IPS-18c (cell line): ENCODE measurements around the gene CCND2.
"Not testable (repeated sequence)": the region's sequence is repeated elsewhere in the genome, so short reads cannot be mapped to it uniquely, and the experiment has no call there.

Experiments
- H3K4me3 ChIP-seq: 2 replicates; pipeline ENCODE4 v1.7.0; 2013; ENCODE audit warnings: low read depth, mild to moderate bottlenecking, low read length, moderate library complexity; ENCODE audit not compliant: insufficient read depth
- H3K9me3 ChIP-seq: one replicate; pipeline ENCODE4 v1.6.1; 2013; ENCODE audit warnings: mild to moderate bottlenecking, low read length, moderate library complexity; ENCODE audit not compliant: control insufficient read depth, insufficient read depth

CCND2 gene

GRCh38 chr12:4273652-4274395 is at the start of gene CCND2:
Gene CCND2 (plus strand): TSS chr12:4273762. CDS start chr12:4274041, 279 bp downstream.
- Histone ChIP-seq H3K9me3 (peaks cover 4% of the 10 kb centered on the region), H3K4me3 (peak within 1 kb of the TSS; percentile 87)

GRCh38 chr12:4224206-4224889 is 49.2 kb upstream of the CCND2 start:
- Histone ChIP-seq H3K9me3 (no peaks in the 10 kb centered on the region), H3K4me3 (no peak overlapping the region)

- Histone ChIP-seq H3K4me3 (no peak overlapping the region), H3K9me3 (no peaks in the 10 kb centered on the region)
Observed at GRCh38 chr12:4225571-4225970, 48.0 kb upstream of the CCND2 start.

- no peaks in the 10 kb centered on the region for H3K9me3 ChIP-seq
- no peak overlapping the region for H3K4me3 ChIP-seq
Observed at GRCh38 chr12:4227046-4227445, 46.5 kb upstream of the CCND2 start.

- Histone ChIP-seq H3K4me3 (peak overlapping the region; percentile 5; the same call in 1 of the 2 replicates), H3K9me3 (no peaks in the 10 kb centered on the region)
Observed at GRCh38 chr12:4228122-4228580, 45.4 kb upstream of the CCND2 start.

GRCh38 chr12:4230526-4230925 is 43.0 kb upstream of the CCND2 start:
- no peak overlapping the region for H3K4me3 ChIP-seq
- H3K9me3 ChIP-seq: no peaks in the 10 kb centered on the region

GRCh38 chr12:4238577-4238976 is 35.0 kb upstream of the CCND2 start:
- Histone ChIP-seq H3K4me3 (no peak overlapping the region), H3K9me3 (no peaks in the 10 kb centered on the region)

- Histone ChIP-seq H3K9me3 (no peaks in the 10 kb centered on the region), H3K4me3 (no peak overlapping the region)
Observed at GRCh38 chr12:4239746-4240145, 33.8 kb upstream of the CCND2 start.

GRCh38 chr12:4240161-4240783 is 33.3 kb upstream of the CCND2 start:
- H3K9me3 ChIP-seq: no peaks in the 10 kb centered on the region

GRCh38 chr12:4240981-4241380 is 32.6 kb upstream of the CCND2 start:
- no peak overlapping the region for H3K4me3 ChIP-seq
- H3K9me3 ChIP-seq: no peaks in the 10 kb centered on the region

More at GRCh38 chr12:4240161-4240783, 33.3 kb upstream of the CCND2 start:
- no peak overlapping the region for H3K4me3 ChIP-seq

- Histone ChIP-seq H3K4me3 (no peak overlapping the region), H3K9me3 (no peaks in the 10 kb centered on the region)
Observed at GRCh38 chr12:4241592-4241991, 32.0 kb upstream of the CCND2 start.

GRCh38 chr12:4242595-4242994 is 31.0 kb upstream of the CCND2 start:
- H3K4me3 ChIP-seq: no peak overlapping the region

GRCh38 chr12:4243091-4243490 is 30.5 kb upstream of the CCND2 start:
- Histone ChIP-seq H3K4me3 (no peak overlapping the region), H3K9me3 (no peaks in the 10 kb centered on the region)

More at GRCh38 chr12:4242595-4242994, 31.0 kb upstream of the CCND2 start:
- no peaks in the 10 kb centered on the region for H3K9me3 ChIP-seq

- H3K9me3 ChIP-seq, H3K4me3 ChIP-seq: not testable (repeated sequence)
Observed at GRCh38 chr12:4243491-4244100, 30.0 kb upstream of the CCND2 start.

GRCh38 chr12:4244868-4245267 is 28.7 kb upstream of the CCND2 start:
- H3K4me3 ChIP-seq: no peak overlapping the region
- H3K9me3 ChIP-seq: no peaks in the 10 kb centered on the region

- H3K9me3 ChIP-seq: no peaks in the 10 kb centered on the region
- H3K4me3 ChIP-seq: no peak overlapping the region
Observed at GRCh38 chr12:4245446-4245845, 28.1 kb upstream of the CCND2 start.

GRCh38 chr12:4246116-4246515 is 27.4 kb upstream of the CCND2 start:
- H3K4me3 ChIP-seq: no peak overlapping the region
- H3K9me3 ChIP-seq: no peaks in the 10 kb centered on the region
